ENCODE measurements around the gene RNF14.
"Not testable (repeated sequence)": the region's sequence is repeated elsewhere in the genome, so short reads cannot be mapped to it uniquely, and the experiment has no call there.

The RNF14 gene

GRCh38 chr5:142016556-142016955, 47.7 kb downstream of the RNF14 start:
- no peak for DNase-seq

GRCh38 chr5:142017832-142018427, 49.0 kb downstream of the RNF14 start:
- no peak for DNase-seq

- DNase-seq = no peak
Measured at GRCh38 chr5:142020122-142020659, 51.3 kb downstream of the RNF14 start.

GRCh38 chr5:142023836-142024235, 54.9 kb downstream of the RNF14 start:
- peak; percentile 54 for DNase-seq

GRCh38 chr5:142024771-142025304, 55.9 kb downstream of the RNF14 start:
- DNase-seq = peak; percentile 97

- no peak for DNase-seq
Measured at GRCh38 chr5:142025637-142026036, 56.7 kb downstream of the RNF14 start.

- DNase-seq = no peak
Measured at GRCh38 chr5:142032150-142032549, 63.2 kb downstream of the RNF14 start.

GRCh38 chr5:142032747-142033631, 64.1 kb downstream of the RNF14 start:
- peak; percentile 82 for DNase-seq

GRCh38 chr5:142033632-142034567, 65.0 kb downstream of the RNF14 start:
- peak; percentile 72 for DNase-seq

- DNase-seq = no peak
Measured at GRCh38 chr5:142034994-142035393, 66.1 kb downstream of the RNF14 start.

- DNase-seq = no peak
Measured at GRCh38 chr5:142036918-142037317, 68.0 kb downstream of the RNF14 start.

- DNase-seq = not testable (repeated sequence)
Measured at GRCh38 chr5:142037599-142037998, 68.7 kb downstream of the RNF14 start.

GRCh38 chr5:142038735-142039134, 69.8 kb downstream of the RNF14 start:
- no peak for DNase-seq

Measured in NCI-H69 (cell line).